Ishikawa (cell line): ENCODE data around the gene APOA5.

Source experiments
- CEBPB ChIP-seq: IDR thresholded peaks from 2 replicates; pipeline ENCODE4 v1.6.1; 2012
- CREB1 ChIP-seq: IDR thresholded peaks from 2 replicates; pipeline ENCODE4 v1.6.1; 2012; ENCODE audit warnings: low read depth
- EGR1 ChIP-seq: IDR thresholded peaks from 2 replicates; pipeline ENCODE4 v1.6.1; 2012
- EP300 ChIP-seq: IDR thresholded peaks from 2 replicates; pipeline ENCODE4 v1.6.1; 2012; ENCODE audit warnings: borderline replicate concordance
- FOXM1 ChIP-seq: IDR thresholded peaks from 2 replicates; pipeline ENCODE4 v1.6.1; 2012; ENCODE audit warnings: low read depth, borderline replicate concordance
- MAX ChIP-seq: IDR thresholded peaks from 2 replicates; pipeline ENCODE4 v1.6.1; 2012
- NFIC ChIP-seq: IDR thresholded peaks from 2 replicates; pipeline ENCODE4 v1.6.1; 2012
- RAD21 ChIP-seq: IDR thresholded peaks from 2 replicates; pipeline ENCODE4 v1.6.1; 2012; ENCODE audit warnings: low read depth
- REST ChIP-seq: IDR thresholded peaks from 2 replicates; pipeline ENCODE4 v1.6.1; 2012; ENCODE audit warnings: low read depth, mild to moderate bottlenecking
- TAF1 ChIP-seq: IDR thresholded peaks from 2 replicates; pipeline ENCODE4 v1.6.1; 2012; ENCODE audit warnings: low read depth, mild to moderate bottlenecking
- TCF12 ChIP-seq: IDR thresholded peaks from 2 replicates; pipeline ENCODE4 v1.6.1; 2012; ENCODE audit warnings: low read depth
- TEAD4 ChIP-seq: IDR thresholded peaks from 2 replicates; pipeline ENCODE4 v1.6.1; 2012
- USF1 ChIP-seq: IDR thresholded peaks from 2 replicates; pipeline ENCODE4 v1.6.1; 2012
- YY1 ChIP-seq: IDR thresholded peaks from 2 replicates; pipeline ENCODE4 v1.6.1; 2012; ENCODE audit warnings: low read depth
- ZBTB7A ChIP-seq: IDR thresholded peaks from 2 replicates; pipeline ENCODE4 v1.6.1; 2012; ENCODE audit warnings: low read depth

APOA5 gene

GRCh38 chr11:116828632-116829524, 37.2 kb upstream of the APOA5 start:
- no peak for TF ChIP-seq TCF12
- no peak for TF ChIP-seq CREB1
- TF ChIP-seq NFIC: no peak
- TF ChIP-seq FOXM1: no peak
- no peak for TF ChIP-seq EGR1
- TF ChIP-seq YY1: no peak
- no peak for TF ChIP-seq TAF1
- no peak for TF ChIP-seq ZBTB7A
- TF ChIP-seq EP300: no peak
- TF ChIP-seq RAD21: no peak
- no peak for TF ChIP-seq CEBPB
- no peak for TF ChIP-seq TEAD4
- no peak for TF ChIP-seq USF1

- TF ChIP-seq CREB1 (no peak), USF1 (no peak), ZBTB7A (no peak), NFIC (no peak), REST (no peak), EP300 (no peak), TEAD4 (no peak), CEBPB (no peak), TCF12 (no peak), MAX (no peak), YY1 (no peak), EGR1 (no peak), RAD21 (no peak), TAF1 (no peak)
Measured at GRCh38 chr11:116827461-116827860, 35.8 kb upstream of the APOA5 start.

GRCh38 chr11:116826751-116827431, 35.2 kb upstream of the APOA5 start:
- TF ChIP-seq TAF1 (no peak), ZBTB7A (no peak), RAD21 (no peak), TCF12 (no peak), CREB1 (no peak), EGR1 (no peak), REST (no peak), NFIC (no peak), CEBPB (no peak), FOXM1 (no peak), USF1 (no peak), TEAD4 (no peak), MAX (no peak), EP300 (no peak), YY1 (no peak)

- TF ChIP-seq ZBTB7A (no peak), FOXM1 (no peak), MAX (no peak), REST (no peak)
Measured at GRCh38 chr11:116825854-116826750, 34.4 kb upstream of the APOA5 start.
